Kidney (tissue), 14 donors: Measurements from ENCODE around the gene DDX10. TPM values are rescaled to one million over a fixed set of nuclear protein-coding genes. Genes with fewer than 3 reads are reported as not detected.

Experiments used
- DNase-seq, 5 donors: peaks; one replicate each; pipeline ENCODE4 v3.0.0-alpha.2; 2013 to 2020
- FAIRE-seq: peaks from 2 replicates; lab custom pipeline; 2012; peaks lifted over from hg19 to GRCh38; lab: Jason Lieb, UNC
- H3K27ac ChIP-seq, 2 donors: one replicate each; pipeline ENCODE4 v1.7.0; 2013; ENCODE audit warnings: low read depth in 2 of 2, low read length in 2 of 2, inconsistent platforms in 1 of 2
- H3K27me3 ChIP-seq: one replicate; pipeline ENCODE4 v1.7.1; 2013; ENCODE audit warnings: low read length, inconsistent platforms; ENCODE audit not compliant: control insufficient read depth, insufficient read depth
- H3K36me3 ChIP-seq, 3 donors: one replicate each; pipeline versions ENCODE4 v1.7.0 to v1.7.1; 2013; ENCODE audit warnings: low read length in 3 of 3, control low read depth in 1 of 3, inconsistent platforms in 1 of 3; ENCODE audit not compliant: insufficient read depth in 3 of 3, control insufficient read depth in 2 of 3
- H3K4me1 ChIP-seq, 3 donors: one replicate each; pipeline versions ENCODE4 v1.7.0 to v1.7.1; 2013; ENCODE audit warnings: low read length in 3 of 3, inconsistent platforms in 1 of 3, low read depth in 1 of 3; ENCODE audit not compliant: control insufficient read depth in 2 of 3, insufficient read depth in 2 of 3
- H3K4me3 ChIP-seq, 3 donors: one replicate each; pipeline versions ENCODE4 v1.7.0 to v1.8.1; 2013; ENCODE audit warnings: low read length in 3 of 3, control low read depth in 1 of 3, inconsistent platforms in 1 of 3
- H3K9ac ChIP-seq, 3 donors: one replicate each; pipeline versions ENCODE4 v1.7.0 to v1.7.1; 2013; ENCODE audit warnings: low read length in 3 of 3, control low read depth in 1 of 3, inconsistent platforms in 1 of 3
- H3K9me3 ChIP-seq, 3 donors: one replicate each; pipeline versions ENCODE4 v1.7.0 to v1.7.1; 2013; ENCODE audit warnings: low read length in 3 of 3, control low read depth in 1 of 3, inconsistent platforms in 1 of 3; ENCODE audit not compliant: control insufficient read depth in 2 of 3, insufficient read depth in 1 of 3
- CTCF ChIP-seq: IDR thresholded peaks from 3 replicates; pipeline ENCODE4 v1.5.1; 2012; ENCODE audit warnings: mild to moderate bottlenecking, moderate library complexity, borderline replicate concordance; ENCODE audit not compliant: insufficient read depth; ENCODE audit errors: extremely low read depth
- intact Hi-C: fragments of 100-400 bp; cut with DNase I; formaldehyde crosslinking; loops from one replicate; pipeline ENCODE4 v1.11.1; 2022
- polyA plus RNA-seq: library from polyadenylated mRNA; stranded (reverse); fragments of 350-450 nt; fragmentation: Illumina TruSeq; extraction: RNeasy Lipid Tissue Mini Kit (QIAGEN cat#74804); gene quantifications from one replicate; pipeline ENCODE4 v1.2.3, GENCODE V29; 2014; ENCODE audit warnings: low read depth, low replicate concordance; ENCODE audit not compliant: insufficient read depth
- total RNA-seq: library from RNA; stranded (reverse); fragmentation: NEBNext Ultra II Directional; extraction: Animal tissue kit (Norgen Biotek cat#: 25700); gene quantifications from one replicate; pipeline ENCODE4 v1.2.1, GENCODE V29; 2021
- donor health status: control.
- donor health status: control.
- donor health status: control.
- donor health status: control.
- donor health status: control.
- donor health status: DM: yes; HTN: yes; CAD: no.
- donor health status: Normal renal cell carcinoma (clear cell type).

Gene DDX10
- total and polyA plus RNA-seq, 2 donors from 2014 or later = 24.8 to 79.2 TPM

GRCh38 chr11:108871867-108872266 lies 207.0 kb downstream of the DDX10 start:
- H3K9ac ChIP-seq = no peak overlapping the region
- no peak overlapping the region for H3K4me3 ChIP-seq
- H3K4me1 ChIP-seq = peaks cover 0 to 3% (median 0%) of the 10 kb centered on the region in 3 donors
- FAIRE-seq (no peak), DNase-seq (no peak)
- TF ChIP-seq CTCF = no peak
- no peaks in the 10 kb centered on the region for H3K27me3 ChIP-seq
- H3K36me3 ChIP-seq = no peaks in the 10 kb centered on the region
- intact Hi-C loops = no loop called here
- no peaks in the 10 kb centered on the region for H3K9me3 ChIP-seq
- H3K27ac ChIP-seq = no peak overlapping the region

DNA sequence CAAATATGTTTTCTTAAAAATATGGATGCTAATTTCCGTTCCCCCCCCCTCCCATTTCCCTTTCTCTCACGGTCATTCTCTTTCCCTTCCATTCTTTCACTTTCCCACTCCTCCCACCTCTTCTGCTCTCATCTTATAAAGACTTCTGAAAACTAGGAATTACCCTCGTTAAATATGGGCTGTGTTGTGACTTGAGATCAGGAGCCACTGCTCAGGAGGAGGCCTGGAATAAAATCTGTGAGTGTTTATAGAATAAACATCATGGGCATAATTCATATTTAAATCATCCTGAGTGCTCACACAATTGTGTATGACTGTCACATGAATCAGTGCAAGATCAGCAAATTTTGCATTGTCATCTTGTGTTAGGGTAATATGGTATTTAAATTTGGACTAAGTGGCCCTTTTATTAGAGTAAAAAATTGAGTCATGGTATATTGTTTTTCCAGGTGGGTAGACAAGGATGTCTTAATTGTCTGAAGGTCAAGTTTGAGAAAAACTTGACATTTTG lies 208.0 kb downstream of the DDX10 start:
- DNase-seq = no peak
- Histone ChIP-seq H3K4me1 (peaks cover 0 to 3% (median 0%) of the 10 kb centered on the region in 3 donors), H3K27me3 (no peaks in the 10 kb centered on the region), H3K9me3 (no peaks in the 10 kb centered on the region), H3K9ac (no peak overlapping the region), H3K4me3 (no peak overlapping the region), H3K27ac (no peak overlapping the region), H3K36me3 (no peaks in the 10 kb centered on the region)
- no peak for FAIRE-seq
- intact Hi-C loops = no loop called here
- TF ChIP-seq CTCF = no peak

GRCh38 chr11:108873310-108873709 lies 208.4 kb downstream of the DDX10 start:
- no peak overlapping the region for H3K4me3 ChIP-seq
- no peak for TF ChIP-seq CTCF
- no peaks in the 10 kb centered on the region for H3K9me3 ChIP-seq
- no peaks in the 10 kb centered on the region for H3K36me3 ChIP-seq
- DNase-seq (no peak), FAIRE-seq (no peak)
- no peak overlapping the region for H3K9ac ChIP-seq
- H3K27ac ChIP-seq = no peak overlapping the region
- H3K4me1 ChIP-seq = peaks cover 0 to 3% (median 0%) of the 10 kb centered on the region in 3 donors
- intact Hi-C loops = no loop called here
- H3K27me3 ChIP-seq = no peaks in the 10 kb centered on the region

DNA sequence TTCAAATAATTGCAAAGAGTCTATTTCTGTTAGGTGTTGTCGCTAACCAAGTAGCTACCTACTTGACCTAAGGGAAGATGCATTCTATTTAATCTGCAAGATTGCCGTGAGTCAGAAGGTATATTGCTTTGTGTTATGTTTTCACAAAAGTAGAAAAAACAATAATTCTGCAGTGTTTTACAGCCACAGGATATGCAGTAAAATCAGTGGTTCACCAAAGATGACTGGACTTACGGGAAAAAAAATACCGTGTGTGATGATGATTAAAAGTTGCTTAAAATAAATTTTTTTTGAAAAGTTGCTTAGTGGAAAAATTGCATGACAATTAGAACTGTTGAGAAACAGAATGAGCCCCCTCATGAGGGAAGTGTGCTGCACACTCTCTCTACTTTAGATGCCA lies 209.1 kb downstream of the DDX10 start:
- H3K9me3 ChIP-seq = no peaks in the 10 kb centered on the region
- H3K4me3 ChIP-seq = no peak overlapping the region
- intact Hi-C loops = no loop called here
- DNase-seq = no peak
- no peaks in the 10 kb centered on the region for H3K36me3 ChIP-seq
- peaks cover 0 to 3% (median 0%) of the 10 kb centered on the region in 3 donors for H3K4me1 ChIP-seq
- TF ChIP-seq CTCF = no peak
- no peak overlapping the region for H3K27ac ChIP-seq
- no peaks in the 10 kb centered on the region for H3K27me3 ChIP-seq
- FAIRE-seq = no peak
- no peak overlapping the region for H3K9ac ChIP-seq
